Erythroblast (primary cell): ENCODE data around the gene TBPL1.
A peak's percentile ranks its signal among the peaks of the same experiment; 100 is the strongest.

Experiments
- DNase-seq, 2 experiments: peaks; one replicate each; lab custom pipeline; 2025; lab: John Stamatoyannopoulos, UW
- GATA1 ChIP-seq: IDR thresholded peaks from 2 replicates; pipeline ENCODE4 v1.6.1; 2011; ENCODE audit warnings: low read depth, mild to moderate bottlenecking, control low read depth, low read length, moderate library complexity
- POLR2A ChIP-seq: IDR thresholded peaks from 2 replicates; pipeline ENCODE4 v1.6.1; 2011; ENCODE audit warnings: mild to moderate bottlenecking, low read length

Gene TBPL1

DNA sequence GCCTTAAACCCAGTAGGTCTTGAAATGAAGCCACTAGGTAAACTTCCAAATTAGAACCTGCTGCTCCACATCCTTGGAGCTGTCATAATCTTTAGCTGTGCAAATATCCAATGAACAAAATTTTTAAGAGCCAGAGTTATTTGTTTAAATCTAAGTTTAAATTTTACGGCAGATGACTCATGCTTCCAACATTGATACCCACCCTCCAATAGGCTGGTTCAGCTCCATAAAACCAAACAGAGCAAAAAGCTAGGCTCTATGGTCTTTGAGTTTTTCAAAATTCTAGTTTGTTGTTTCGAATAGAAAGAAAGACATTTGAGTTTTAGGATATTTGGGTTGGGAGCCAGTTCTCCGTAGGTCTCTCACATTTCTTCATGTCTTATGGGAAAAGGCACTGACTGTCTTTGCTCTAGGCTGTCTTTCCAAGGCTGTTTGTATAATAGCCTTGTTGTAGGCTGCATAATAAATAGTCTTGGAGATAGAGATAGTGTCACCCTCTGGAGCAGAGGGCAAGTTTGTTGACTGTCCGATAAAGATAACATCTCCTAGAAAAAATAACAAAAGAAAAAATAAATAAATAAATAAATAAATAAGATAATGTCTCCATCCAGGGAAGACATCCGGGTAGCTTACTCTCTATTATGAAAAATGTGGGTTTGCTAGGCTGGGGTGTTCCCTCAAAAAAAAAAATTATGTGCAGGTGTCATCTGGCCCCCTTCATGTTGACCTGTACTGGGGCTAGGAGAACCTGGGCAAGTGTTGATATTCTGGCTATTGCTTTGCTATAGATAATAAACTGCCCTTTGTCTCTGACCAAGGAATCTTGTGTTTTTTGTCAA lies 62.9 kb downstream of the TBPL1 start:
- TF ChIP-seq GATA1 (no peak), POLR2A (no peak)
- no peak for DNase-seq

DNA sequence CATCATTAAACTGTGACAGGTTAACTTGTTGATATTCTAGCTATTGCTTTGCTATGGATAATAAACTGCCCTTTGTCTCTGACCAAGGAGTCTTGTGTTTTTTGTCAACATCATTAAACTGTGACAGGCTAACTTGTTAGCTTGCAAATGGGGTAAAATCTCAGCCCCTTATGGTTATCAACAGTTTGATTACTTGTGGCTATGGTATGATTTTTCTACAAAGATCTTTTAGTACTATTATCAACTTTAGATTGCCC lies 63.5 kb downstream of the TBPL1 start:
- DNase-seq = no peak
- no peak for TF ChIP-seq POLR2A

DNA sequence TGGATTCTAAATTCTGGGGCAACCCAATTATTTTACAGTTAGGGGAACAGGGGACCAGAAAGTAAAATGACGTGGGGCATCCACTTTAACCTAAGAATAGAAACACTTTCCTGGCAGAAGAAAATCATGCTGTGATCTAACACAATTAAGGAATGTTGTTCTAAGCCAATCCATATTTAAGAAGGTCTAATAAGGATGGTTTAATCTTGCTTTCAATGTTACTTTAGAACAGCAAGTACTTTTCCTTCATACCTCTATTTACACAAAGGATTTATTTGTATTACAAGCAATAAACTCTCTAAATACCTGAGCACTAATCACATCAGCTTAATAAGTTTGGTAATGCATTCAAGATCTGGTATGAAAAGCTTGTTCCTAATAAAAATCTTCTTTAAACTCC lies 67.0 kb downstream of the TBPL1 start:
- DNase-seq = no peak
- TF ChIP-seq POLR2A (no peak), GATA1 (no peak)

DNA sequence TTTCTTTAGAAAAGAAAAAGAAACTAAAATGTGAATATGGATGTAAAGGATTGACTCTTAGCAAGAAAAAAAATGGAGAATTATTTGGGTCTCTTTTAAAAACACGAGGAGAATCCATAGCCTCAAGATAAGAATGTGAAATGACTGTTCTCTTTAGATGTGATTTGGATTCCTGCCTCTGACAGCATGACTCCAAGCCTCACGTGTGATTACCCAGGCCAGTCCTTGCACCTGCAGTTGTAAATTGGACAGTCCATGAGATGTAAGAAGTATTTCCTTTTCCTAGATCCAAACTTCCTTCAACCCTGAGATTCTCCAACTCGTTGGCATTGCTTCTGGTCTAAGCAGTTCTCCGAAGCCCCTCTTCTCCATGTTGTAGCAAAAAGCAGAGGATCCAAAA lies 67.5 kb downstream of the TBPL1 start:
- TF ChIP-seq POLR2A = no peak
- TF ChIP-seq GATA1 = no peak
- no peak for DNase-seq

DNA sequence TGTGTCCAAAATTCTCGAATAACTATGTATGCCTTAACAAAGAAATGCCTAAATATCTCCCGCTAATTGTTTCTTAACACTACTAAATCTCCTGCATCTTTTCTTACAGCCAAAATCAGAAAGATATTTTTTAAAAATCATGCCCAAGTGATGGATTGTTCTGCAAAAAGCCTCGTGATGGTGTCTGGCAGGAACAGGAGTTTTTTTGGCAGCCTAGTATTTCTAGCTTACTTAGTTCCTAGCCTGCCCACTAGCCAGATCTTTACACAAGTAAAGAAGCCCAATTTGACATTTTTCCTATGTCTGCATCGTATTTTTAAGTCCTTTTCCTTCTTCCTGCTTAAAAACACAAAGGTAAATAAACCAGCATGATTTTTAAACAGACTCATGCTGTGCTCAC lies 67.9 kb downstream of the TBPL1 start:
- TF ChIP-seq GATA1 = no peak
- no peak for DNase-seq

DNA sequence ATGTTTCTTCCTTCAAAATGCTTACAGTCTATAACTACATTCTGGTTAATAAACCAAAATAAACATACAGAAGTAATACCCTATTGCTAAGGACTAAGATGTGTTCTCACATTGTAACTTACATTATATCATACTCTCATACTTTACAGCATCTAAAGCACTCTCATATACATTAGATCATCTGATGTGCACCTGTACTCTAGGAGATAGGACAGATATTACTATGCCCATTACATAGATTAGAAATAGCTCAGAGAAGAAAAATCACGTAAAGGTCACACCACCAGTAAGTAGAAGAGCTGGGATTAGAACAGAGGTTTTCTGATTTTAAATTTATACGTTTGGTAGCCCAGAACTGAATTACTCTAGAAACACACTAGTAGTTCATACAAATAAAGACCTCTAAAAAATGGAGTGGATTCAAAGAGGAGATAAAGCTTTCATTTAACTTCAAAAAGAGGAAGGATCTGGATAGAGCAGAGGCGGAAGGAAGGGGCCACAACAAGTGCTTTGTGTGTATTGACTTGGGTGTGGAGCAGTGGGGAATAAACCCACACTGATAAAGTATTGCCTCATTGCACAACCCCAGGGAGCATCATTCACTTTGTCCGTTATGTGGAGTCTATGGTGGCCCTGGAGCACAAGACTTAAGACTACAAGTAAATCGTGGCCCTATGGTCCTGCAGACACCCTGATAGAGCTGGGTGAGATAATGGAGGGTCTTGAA lies 68.5 kb downstream of the TBPL1 start:
- no peak for DNase-seq
- TF ChIP-seq POLR2A = no peak
- no peak for TF ChIP-seq GATA1

GRCh38 chr6:134022650-134023049 lies 69.6 kb downstream of the TBPL1 start:
- TF ChIP-seq GATA1 (no peak), POLR2A (no peak)
- no peak for DNase-seq

- no peak for DNase-seq
Observed at GRCh38 chr6:134026597-134026996, 73.6 kb downstream of the TBPL1 start.

DNA sequence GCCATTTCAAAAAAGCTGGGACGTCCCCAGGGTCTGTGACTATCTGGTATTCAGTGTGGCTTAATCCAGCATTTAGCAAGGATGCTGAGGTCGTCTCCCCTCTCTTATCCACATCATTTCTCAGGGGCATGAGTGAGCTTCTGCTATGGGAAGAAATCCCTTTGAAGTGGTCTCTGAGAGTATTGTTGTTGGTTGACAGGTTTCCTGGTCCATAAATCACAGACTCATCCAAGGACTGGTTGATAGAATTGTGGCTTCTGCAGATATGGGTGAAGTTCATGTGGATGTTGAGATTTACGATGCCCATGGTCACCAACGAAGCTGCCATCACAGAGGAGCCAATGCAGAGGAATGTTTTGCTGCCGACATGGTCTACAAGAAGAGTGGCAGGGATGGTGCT lies 75.4 kb downstream of the TBPL1 start:
- no peak for DNase-seq
- no peak for TF ChIP-seq POLR2A
- TF ChIP-seq GATA1 = no peak

More at GRCh38 chr6:134026597-134026996, 73.6 kb downstream of the TBPL1 start:
- TF ChIP-seq GATA1 (no peak), POLR2A (no peak)

DNA sequence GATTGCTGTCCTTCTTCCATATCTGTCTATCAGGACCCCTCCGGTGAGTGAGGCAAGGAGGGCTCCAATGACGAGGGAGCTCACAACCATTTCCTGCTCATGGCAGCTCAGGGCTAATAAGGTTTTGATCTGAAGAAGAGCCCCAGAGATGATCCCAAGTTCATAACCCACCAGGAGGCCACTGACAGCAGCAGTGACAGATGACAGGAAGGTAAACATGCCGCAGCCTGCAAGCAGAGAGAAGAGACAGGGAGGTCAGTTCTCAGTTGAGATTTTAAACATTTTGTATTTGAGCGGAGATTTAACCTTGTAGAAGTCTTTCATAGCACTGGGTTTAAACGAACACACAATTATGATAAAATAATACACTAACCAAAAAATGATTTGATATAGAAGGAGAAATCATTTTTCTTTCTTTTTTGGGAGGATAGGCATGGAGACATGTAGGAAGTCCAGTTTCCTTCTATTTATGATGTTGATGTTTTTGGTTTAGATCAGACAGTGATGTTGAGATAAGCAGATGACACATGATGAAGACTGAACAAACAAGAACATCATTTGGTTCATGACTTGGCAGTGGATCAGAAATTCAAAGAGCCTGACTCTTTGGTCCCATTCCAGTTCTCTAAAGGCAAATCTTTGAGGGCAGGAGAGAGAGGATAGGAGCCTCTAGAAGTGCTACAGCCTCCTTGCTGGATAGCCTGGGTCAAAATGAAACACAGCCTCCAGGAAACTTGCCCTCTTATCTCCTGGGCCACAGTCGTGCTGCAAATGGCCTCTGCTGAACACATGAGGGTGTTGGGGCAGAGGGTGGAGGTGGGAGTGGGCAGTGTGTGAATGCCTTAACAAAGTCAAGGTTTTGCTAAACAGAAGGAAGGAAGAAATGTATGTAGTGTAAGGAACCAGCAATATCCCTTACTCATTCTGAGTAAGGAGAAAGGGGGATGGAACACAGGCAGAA lies 76.8 kb downstream of the TBPL1 start:
- peak in 1 of 2 experiments; percentile 3 for DNase-seq
- TF ChIP-seq POLR2A = no peak
- no peak for TF ChIP-seq GATA1

DNA sequence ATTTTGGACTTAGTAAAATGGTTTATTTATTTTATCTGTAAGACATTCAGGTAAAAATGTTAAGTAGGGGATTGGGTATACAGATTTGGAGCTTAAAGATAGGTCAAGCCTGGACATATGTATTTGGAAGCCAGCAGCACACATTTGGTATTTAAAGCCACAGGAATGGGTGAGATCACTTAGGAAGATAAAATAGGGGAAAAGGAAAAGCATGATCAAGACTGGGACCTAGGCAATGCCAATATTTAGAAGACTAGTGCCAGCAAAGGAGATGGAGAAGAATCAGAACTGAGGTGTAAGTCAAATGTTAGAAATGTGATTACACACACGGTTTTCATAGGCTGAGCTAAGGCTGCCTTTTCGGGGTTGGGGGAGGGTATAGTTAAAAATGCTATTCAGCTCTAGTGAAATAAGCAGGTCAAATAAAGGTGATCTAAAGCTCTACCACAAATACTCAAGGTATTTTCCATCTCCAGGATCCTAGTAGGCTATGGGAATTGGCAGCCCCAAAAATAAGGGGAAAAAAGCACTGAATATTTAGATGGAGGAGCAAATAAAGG lies 78.8 kb downstream of the TBPL1 start:
- DNase-seq = no peak
- TF ChIP-seq GATA1 (no peak), POLR2A (no peak)

- TF ChIP-seq POLR2A = no peak
- no peak for TF ChIP-seq GATA1
- no peak for DNase-seq
Observed at GRCh38 chr6:134034478-134034877, 81.5 kb downstream of the TBPL1 start.

DNA sequence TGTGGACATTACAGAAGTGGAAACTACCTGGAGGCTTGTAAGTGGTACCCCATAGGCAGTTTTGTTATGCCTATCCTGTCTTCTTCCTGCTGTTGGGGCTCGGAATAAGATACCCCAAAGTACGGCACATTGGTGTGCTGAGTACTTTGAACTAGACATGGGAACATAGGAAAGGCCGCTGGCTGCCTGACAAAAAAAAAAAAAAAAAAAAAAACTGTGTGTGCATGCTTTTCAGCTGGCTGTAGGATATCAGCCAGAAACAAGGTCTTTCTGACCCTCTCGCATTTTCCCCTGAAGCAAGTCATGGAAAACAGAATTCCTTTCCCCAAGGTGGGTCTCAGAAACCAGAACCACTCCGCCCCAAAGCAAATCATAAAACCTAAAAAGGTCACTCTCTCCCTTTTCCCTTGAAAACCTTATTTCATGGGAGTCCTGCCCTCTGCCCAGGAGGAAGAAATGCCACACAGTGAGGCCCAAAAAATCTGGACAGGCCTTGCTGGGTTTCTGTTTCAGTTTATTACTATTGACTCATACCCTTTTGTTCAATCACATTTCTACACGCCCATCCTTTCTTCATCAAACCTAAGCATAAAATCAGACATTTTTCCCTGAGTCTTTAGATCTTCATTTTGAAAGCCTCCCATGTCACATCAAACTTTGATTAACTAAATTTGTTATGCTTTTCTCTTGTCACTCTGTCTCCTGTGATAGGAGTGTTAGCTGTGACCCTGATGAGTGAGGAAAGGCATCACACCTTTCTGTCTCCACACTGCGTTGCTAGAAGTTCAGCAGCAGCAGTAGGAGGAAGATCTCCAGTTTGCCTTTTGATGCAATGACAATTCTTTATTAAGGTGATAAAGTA lies 82.2 kb downstream of the TBPL1 start:
- TF ChIP-seq POLR2A (no peak), GATA1 (no peak)
- no peak for DNase-seq
